Vagina (tissue), 2 donors: Measurements from ENCODE around the gene SCIN.

Experiments used
- POLR2A ChIP-seq, 2 donors: fragments of 450-650 bp; IDR thresholded peaks; one replicate each; pipeline ENCODE4 v1.6.1; 2017; ENCODE audit warnings: antibody characterized with exemption in 2 of 2, mild to moderate bottlenecking in 2 of 2, moderate library complexity in 2 of 2
- TF ChIP-seq, protein P1 (sequence below), 3 experiments: fragments of 450-650 bp in 2 of 3; fragments of 200-600 bp in 1 of 3; sonication (generic) in 1 of 3; IDR thresholded peaks; one replicate each; pipeline ENCODE4 v1.5.1; 2017 to 2019; ENCODE audit warnings: antibody characterized with exemption in 3 of 3, mild to moderate bottlenecking in 2 of 3, moderate library complexity in 2 of 3

DNA sequence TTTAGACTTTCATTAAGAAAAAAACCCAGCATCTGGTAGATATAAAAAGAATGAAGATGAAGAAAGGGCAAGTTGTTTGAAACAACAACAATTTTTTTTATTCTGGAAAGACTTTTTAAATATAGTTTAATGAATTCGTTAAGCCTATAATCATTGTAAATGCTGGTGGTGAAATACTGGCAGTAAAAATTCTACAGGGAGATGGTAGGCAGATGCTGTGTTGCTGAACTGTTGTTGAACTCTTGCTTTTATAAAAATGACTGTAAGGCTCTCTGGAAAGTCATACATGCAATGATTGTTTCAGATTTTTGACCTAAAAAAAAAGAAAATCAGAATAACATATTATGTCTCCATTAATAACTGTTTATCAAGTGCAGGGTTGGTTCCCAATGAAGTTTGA lies 39.0 kb downstream of the SCIN start:
- TF ChIP-seq, protein P1, sequence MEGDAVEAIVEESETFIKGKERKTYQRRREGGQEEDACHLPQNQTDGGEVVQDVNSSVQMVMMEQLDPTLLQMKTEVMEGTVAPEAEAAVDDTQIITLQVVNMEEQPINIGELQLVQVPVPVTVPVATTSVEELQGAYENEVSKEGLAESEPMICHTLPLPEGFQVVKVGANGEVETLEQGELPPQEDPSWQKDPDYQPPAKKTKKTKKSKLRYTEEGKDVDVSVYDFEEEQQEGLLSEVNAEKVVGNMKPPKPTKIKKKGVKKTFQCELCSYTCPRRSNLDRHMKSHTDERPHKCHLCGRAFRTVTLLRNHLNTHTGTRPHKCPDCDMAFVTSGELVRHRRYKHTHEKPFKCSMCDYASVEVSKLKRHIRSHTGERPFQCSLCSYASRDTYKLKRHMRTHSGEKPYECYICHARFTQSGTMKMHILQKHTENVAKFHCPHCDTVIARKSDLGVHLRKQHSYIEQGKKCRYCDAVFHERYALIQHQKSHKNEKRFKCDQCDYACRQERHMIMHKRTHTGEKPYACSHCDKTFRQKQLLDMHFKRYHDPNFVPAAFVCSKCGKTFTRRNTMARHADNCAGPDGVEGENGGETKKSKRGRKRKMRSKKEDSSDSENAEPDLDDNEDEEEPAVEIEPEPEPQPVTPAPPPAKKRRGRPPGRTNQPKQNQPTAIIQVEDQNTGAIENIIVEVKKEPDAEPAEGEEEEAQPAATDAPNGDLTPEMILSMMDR (IDR thresholded peaks at IDR 0.05), result no peak
- no peak for TF ChIP-seq POLR2A (IDR thresholded peaks at IDR 0.05)
